HepG2 (cell line): Measurements from ENCODE around the gene ANXA11. TPM values are rescaled to one million over a fixed set of nuclear protein-coding genes. Genes with fewer than 3 reads are reported as not detected.

Source experiments
- ATAC-seq: fragments of 200-7000 bp; cut with Tn5 transposase; 3 replicates; pipeline ENCODE4 v1.9.1; 2020; ENCODE audit warnings: mild to moderate bottlenecking, moderate library complexity
- BruUV-seq: library from RNA; stranded (reverse); fragments of 400-500 nt; replicated peaks from 2 replicates; lab custom pipeline; 2021; lab: Mats Ljungman, UMichigan
- CTCF ChIA-PET: fragments of 300-600 bp; formaldehyde crosslinking; extraction: SDS; loops from one replicate; lab custom pipeline; 2021; ENCODE audit warnings: low total read pairs, inconsistent platforms, low intra/inter-chr PET ratio; lab: Yijun Ruan, JAX
- POLR2A ChIA-PET: fragments of 350-600 bp; sonication (Branson Sonifier 250); formaldehyde crosslinking; loops from one replicate; lab custom pipeline; 2020; ENCODE audit warnings: antibody characterized with exemption, inconsistent platforms; lab: Yijun Ruan, JAX
- DNase-seq: peaks from one replicate; pipeline ENCODE4 v3.0.0-alpha.2; 2015; ENCODE audit warnings: low spot score
- FAIRE-seq: peaks from 3 replicates; lab custom pipeline; 2011; peaks lifted over from hg19 to GRCh38; lab: Jason Lieb, UNC
- H2AFZ ChIP-seq: one replicate; pipeline ENCODE4 v1.6.1; 2011; ENCODE audit warnings: low read length, inconsistent platforms
- H3K27ac ChIP-seq: fragments of 300-600 bp; 3 replicates; pipeline ENCODE4 v1.8.0; 2011; ENCODE audit warnings: mixed run types, mild to moderate bottlenecking, mixed read lengths, low read length, inconsistent platforms; ENCODE audit not compliant: insufficient read depth; ENCODE audit errors: extremely low read length
- H3K27me3 ChIP-seq, 2 experiments: fragments of 200-600 bp in 1 of 2; 2 replicates in 1 of 2; 3 replicates in 1 of 2; pipeline versions ENCODE4 v1.6.0 to v1.8.0; 2011; ENCODE audit warnings: low read length in 2 of 2, mild to moderate bottlenecking in 2 of 2, moderate library complexity in 2 of 2, inconsistent platforms in 1 of 2; ENCODE audit not compliant: insufficient read depth in 2 of 2, control insufficient read depth in 1 of 2
- H3K36me3 ChIP-seq, 2 experiments: fragments of 200-600 bp in 1 of 2; replicated peaks in 1 of 2; 2 replicates in 1 of 2; 3 replicates in 1 of 2; pipeline versions ENCODE4 v1.5.1 to v1.8.0; 2011; ENCODE audit warnings: low read length in 2 of 2, inconsistent platforms in 1 of 2; ENCODE audit not compliant: insufficient read depth in 2 of 2, control insufficient read depth in 1 of 2
- H3K4me1 ChIP-seq: 2 replicates; pipeline ENCODE4 v1.5.1; 2012; ENCODE audit warnings: low read length, inconsistent platforms; ENCODE audit not compliant: insufficient read depth
- H3K4me2 ChIP-seq: 2 replicates; pipeline ENCODE4 v1.6.0; 2011; ENCODE audit warnings: low read depth, low read length, inconsistent platforms
- H3K4me3 ChIP-seq, 3 experiments: fragments of 200-600 bp in 1 of 3; sonication (generic), shearing (Covaris generic) in 1 of 3; replicated peaks in 1 of 3; 2 replicates each; pipeline ENCODE4 v1.5.1; 2011 to 2016; ENCODE audit warnings: low read length in 3 of 3, inconsistent platforms in 2 of 3, low read depth in 2 of 3, mild to moderate bottlenecking in 2 of 3, control low read depth in 1 of 3, mixed read lengths in 1 of 3; ENCODE audit not compliant: insufficient read depth in 1 of 3
- H3K79me2 ChIP-seq: one replicate; pipeline ENCODE4 v1.6.1; 2011; ENCODE audit warnings: low read length, inconsistent platforms; ENCODE audit not compliant: insufficient read depth
- H3K9ac ChIP-seq: 2 replicates; pipeline ENCODE4 v1.6.0; 2011; ENCODE audit warnings: mild to moderate bottlenecking, low read depth, low read length, inconsistent platforms; ENCODE audit not compliant: insufficient read depth
- H3K9me3 ChIP-seq: 2 replicates; pipeline ENCODE4 v1.5.1; 2012; ENCODE audit warnings: mild to moderate bottlenecking, low read length
- H4K20me1 ChIP-seq: 2 replicates; pipeline ENCODE4 v1.6.0; 2011; ENCODE audit warnings: inconsistent platforms, mild to moderate bottlenecking, low read length, moderate library complexity; ENCODE audit not compliant: insufficient read depth
- EZH2 ChIP-seq: conservative IDR thresholded peaks from 2 replicates; pipeline ENCODE4 v1.6.1; 2012; ENCODE audit warnings: mild to moderate bottlenecking, low read depth, low read length, moderate library complexity
- GPN1 ChIP-seq: sonication (generic); formaldehyde crosslinking; IDR thresholded peaks from 2 replicates; pipeline ENCODE4 v1.5.1; 2020; ENCODE audit warnings: missing genetic modification reagents, borderline replicate concordance
- HNRNPLL ChIP-seq: fragments of 200-400 bp; formaldehyde crosslinking; IDR thresholded peaks from 2 replicates; pipeline ENCODE4 v1.6.1; 2017; ENCODE audit warnings: mild to moderate bottlenecking, low read depth, low read length; ENCODE audit not compliant: poor library complexity, severe bottlenecking
- HOXA3 ChIP-seq: sonication (generic); formaldehyde crosslinking; IDR thresholded peaks from 2 replicates; pipeline ENCODE4 v1.5.0; 2020; ENCODE audit warnings: missing genetic modification reagents
- MEIS2 ChIP-seq: sonication (generic); formaldehyde crosslinking; IDR thresholded peaks from 2 replicates; pipeline ENCODE4 v1.9.0; 2021; ENCODE audit warnings: mild to moderate bottlenecking, missing genetic modification reagents
- NCOR1 ChIP-seq: fragments of 200-600 bp; sonication (generic); IDR thresholded peaks from 2 replicates; pipeline ENCODE4 v1.7.0; 2017; ENCODE audit warnings: antibody characterized with exemption, low read length, borderline replicate concordance
- NONO ChIP-seq, 2 experiments: fragments of 450-650 bp in 1 of 2; sonication (generic) in 1 of 2; formaldehyde crosslinking in 1 of 2; IDR thresholded peaks in 1 of 2; conservative IDR thresholded peaks in 1 of 2; 2 replicates each; pipeline versions ENCODE4 v1.6.1 to v1.8.0; 2017 to 2022; ENCODE audit warnings: mild to moderate bottlenecking in 1 of 2, missing genetic modification reagents in 1 of 2, moderate library complexity in 1 of 2
- ZBTB20 ChIP-seq: sonication (generic); formaldehyde crosslinking; IDR thresholded peaks from 2 replicates; pipeline ENCODE4 v1.8.1; 2023; ENCODE audit warnings: missing genetic modification reagents, low read depth, mild to moderate bottlenecking, borderline replicate concordance
- ZFP62 ChIP-seq: sonication (generic); formaldehyde crosslinking; IDR thresholded peaks from 2 replicates; pipeline ENCODE4 v1.4.0; 2020; ENCODE audit warnings: missing genetic modification reagents
- ZMYM3 ChIP-seq: sonication (generic); formaldehyde crosslinking; IDR thresholded peaks from 2 replicates; pipeline ENCODE4 v1.5.1; 2020; ENCODE audit warnings: mild to moderate bottlenecking, missing genetic modification reagents
- ZNF768 ChIP-seq: sonication (generic); formaldehyde crosslinking; IDR thresholded peaks from 2 replicates; pipeline ENCODE4 v1.4.0; 2020; ENCODE audit warnings: missing genetic modification reagents
- WGBS: methylation state at CpG from one replicate; pipeline ENCODE4 v1.1.6; 2017; ENCODE audit warnings: low lambda C conversion rate; 5-methylcytosine and 5-hydroxymethylcytosine counted together
- in situ Hi-C: cut with HindIII; loops from 2 replicates; pipeline ENCODE4 v1.10.0; 2017; ENCODE audit warnings: low pct_unique_long_range_greater_than_20kb; ENCODE audit not compliant: extremely low pct_ligation_motif_present
- intact Hi-C: fragments of 100-400 bp; cut with micrococcal nuclease; formaldehyde crosslinking; loops from one replicate; pipeline ENCODE4 v1.10.0; 2022; ENCODE audit not compliant: unreplicated experiment
- polyA plus RNA-seq, 8 experiments: library from polyadenylated mRNA; depleted of rRNA in 3 of 8; stranded (reverse) in 7 of 8; unstranded in 1 of 8; fragments of >200 nt; fragmentation: Illumina TruSeq in 4 of 8; extraction: Trizol in 4 of 8; gene quantifications; 2 replicates each; pipeline versions ENCODE4 v1.2.1 to v1.2.3, GENCODE V29; 2011 to 2016; ENCODE audit warnings: low read depth in 4 of 8, missing spikeins in 1 of 8, mixed read lengths in 1 of 8; ENCODE audit not compliant: insufficient read depth in 1 of 8
- total RNA-seq, 5 experiments: library from RNA; depleted of rRNA; stranded (reverse); fragments of >200 nt; fragmentation: Illumina TruSeq; extraction: Trizol; gene quantifications; 2 replicates each; pipeline ENCODE4 v1.2.3, GENCODE V29; 2016; ENCODE audit warnings: low read depth in 1 of 5
- TF ChIP-seq, protein P1 (sequence below): sonication (generic); formaldehyde crosslinking; IDR thresholded peaks from 2 replicates; pipeline ENCODE4 v1.4.0; 2020; ENCODE audit warnings: missing genetic modification reagents
- TF ChIP-seq, protein P2 (sequence below): sonication (generic); formaldehyde crosslinking; IDR thresholded peaks from 2 replicates; pipeline ENCODE4 v1.4.0; 2020; ENCODE audit warnings: low read depth, mild to moderate bottlenecking, missing genetic modification reagents
- TF ChIP-seq, protein P3 (sequence below): sonication (generic); formaldehyde crosslinking; IDR thresholded peaks from 2 replicates; pipeline ENCODE4 v1.4.0; 2020; ENCODE audit warnings: mild to moderate bottlenecking, missing genetic modification reagents
- TF ChIP-seq, protein P4 (sequence below): sonication (generic); formaldehyde crosslinking; IDR thresholded peaks from 2 replicates; pipeline ENCODE4 v1.8.1; 2023; ENCODE audit warnings: mild to moderate bottlenecking, missing genetic modification reagents

ANXA11 gene
- total and polyA plus RNA-seq, 2 of the 13 experiments (the other 11 are each of a cell fraction or from before 2014, with no cell fraction given): 30.6 to 51.5 TPM

DNA sequence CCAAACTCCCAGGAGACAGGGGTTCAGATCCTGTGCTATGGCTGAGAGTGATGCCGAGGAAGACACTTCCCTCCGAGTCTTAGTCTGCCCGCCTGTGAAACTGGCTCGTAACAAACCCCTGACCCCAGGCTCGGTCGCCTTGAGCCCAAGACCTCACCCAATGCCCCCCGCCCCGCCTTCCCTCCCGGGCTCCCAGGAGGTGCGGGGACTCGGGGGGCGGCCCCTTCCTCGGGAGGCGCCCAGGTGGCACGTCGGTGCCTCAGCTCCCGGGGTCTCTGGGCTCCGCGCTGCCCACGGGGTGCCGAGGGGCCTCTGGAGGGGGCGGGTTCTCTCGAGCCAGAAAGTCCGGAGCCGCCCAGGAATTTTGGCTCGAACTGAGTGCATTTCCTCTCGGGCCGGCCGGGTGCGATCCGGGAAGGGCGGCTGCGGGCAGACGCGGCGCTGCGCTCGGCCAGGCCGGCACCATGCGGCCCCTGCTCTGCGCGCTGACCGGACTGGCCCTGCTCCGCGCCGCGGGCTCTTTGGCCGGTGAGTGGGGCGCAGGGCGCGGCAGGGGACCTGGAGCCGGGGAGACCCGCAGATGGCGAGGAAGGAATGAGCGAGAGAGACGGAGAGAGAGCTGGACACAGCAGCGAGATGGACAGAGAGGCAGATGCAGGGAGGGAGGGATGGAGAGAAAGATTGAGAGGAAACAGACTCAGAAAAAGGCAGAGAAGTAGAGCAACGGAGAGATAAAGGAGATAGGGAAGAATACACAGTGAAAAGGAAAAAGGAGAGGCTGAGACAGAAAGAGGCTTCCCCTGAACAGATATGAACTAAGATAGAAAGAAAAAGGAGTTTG, 72.8 kb downstream of the ANXA11 start, which contains the start of gene PLAC9:
Gene PLAC9, plus strand, starts transcription at position 432 of the 841 bp plus-strand sequence. Its CDS starts 33 bp downstream, at position 465.
- ATAC-seq: peak; percentile 88
- Histone ChIP-seq H2AFZ (no peak within 1 kb of the TSS), H3K4me2 (peak within 1 kb of the TSS; percentile 57), H3K9me3 (no peaks in the 10 kb centered on the region), H3K9ac (no peak within 1 kb of the TSS), H3K27me3 (peaks cover 9 to 30% of the 10 kb centered on the region in 2 experiments), H3K4me1 (0 out of 2 replicates have a peak, but pooled peaks cover 5% of the 10 kb centered on the region), H3K27ac (no peak within 1 kb of the TSS), H3K4me3 (peak within 1 kb of the TSS; percentile 7 to 62 (median 12); a peak in 4 of 6 replicates), H3K79me2 (no peaks in the 10 kb centered on the region), H4K20me1 (no peaks in the 10 kb centered on the region), H3K36me3 (no peaks in the 10 kb centered on the region)
- FAIRE-seq: no peak
- intact Hi-C loops (no loop called here), in situ Hi-C loops (no loop called here)
- 7% methylated on average over 26 of the region's 58 CpGs for WGBS
- POLR2A ChIA-PET: no interaction called here
- DNase-seq: no peak
- BruUV-seq: no TSS peak
- TF ChIP-seq, protein P1, sequence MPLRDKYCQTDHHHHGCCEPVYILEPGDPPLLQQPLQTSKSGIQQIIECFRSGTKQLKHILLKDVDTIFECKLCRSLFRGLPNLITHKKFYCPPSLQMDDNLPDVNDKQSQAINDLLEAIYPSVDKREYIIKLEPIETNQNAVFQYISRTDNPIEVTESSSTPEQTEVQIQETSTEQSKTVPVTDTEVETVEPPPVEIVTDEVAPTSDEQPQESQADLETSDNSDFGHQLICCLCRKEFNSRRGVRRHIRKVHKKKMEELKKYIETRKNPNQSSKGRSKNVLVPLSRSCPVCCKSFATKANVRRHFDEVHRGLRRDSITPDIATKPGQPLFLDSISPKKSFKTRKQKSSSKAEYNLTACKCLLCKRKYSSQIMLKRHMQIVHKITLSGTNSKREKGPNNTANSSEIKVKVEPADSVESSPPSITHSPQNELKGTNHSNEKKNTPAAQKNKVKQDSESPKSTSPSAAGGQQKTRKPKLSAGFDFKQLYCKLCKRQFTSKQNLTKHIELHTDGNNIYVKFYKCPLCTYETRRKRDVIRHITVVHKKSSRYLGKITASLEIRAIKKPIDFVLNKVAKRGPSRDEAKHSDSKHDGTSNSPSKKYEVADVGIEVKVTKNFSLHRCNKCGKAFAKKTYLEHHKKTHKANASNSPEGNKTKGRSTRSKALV (CRISPR knock-in tag): peak; percentile 89; the same call in 1 of the 2 replicates
- no peak for TF ChIP-seq MEIS2
- no peak for TF ChIP-seq HOXA3 (CRISPR knock-in tag)
- no peak for TF ChIP-seq GPN1 (CRISPR knock-in tag)
- TF ChIP-seq EZH2: peak; percentile 86; the same call in 1 of the 2 replicates
- TF ChIP-seq, protein P2, sequence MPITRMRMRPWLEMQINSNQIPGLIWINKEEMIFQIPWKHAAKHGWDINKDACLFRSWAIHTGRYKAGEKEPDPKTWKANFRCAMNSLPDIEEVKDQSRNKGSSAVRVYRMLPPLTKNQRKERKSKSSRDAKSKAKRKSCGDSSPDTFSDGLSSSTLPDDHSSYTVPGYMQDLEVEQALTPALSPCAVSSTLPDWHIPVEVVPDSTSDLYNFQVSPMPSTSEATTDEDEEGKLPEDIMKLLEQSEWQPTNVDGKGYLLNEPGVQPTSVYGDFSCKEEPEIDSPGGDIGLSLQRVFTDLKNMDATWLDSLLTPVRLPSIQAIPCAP: no peak
- TF ChIP-seq ZBTB20 (CRISPR knock-in tag): no peak
- TF ChIP-seq ZNF768: peak; percentile 35; the same call in 1 of the 2 replicates
- TF ChIP-seq, protein P3, sequence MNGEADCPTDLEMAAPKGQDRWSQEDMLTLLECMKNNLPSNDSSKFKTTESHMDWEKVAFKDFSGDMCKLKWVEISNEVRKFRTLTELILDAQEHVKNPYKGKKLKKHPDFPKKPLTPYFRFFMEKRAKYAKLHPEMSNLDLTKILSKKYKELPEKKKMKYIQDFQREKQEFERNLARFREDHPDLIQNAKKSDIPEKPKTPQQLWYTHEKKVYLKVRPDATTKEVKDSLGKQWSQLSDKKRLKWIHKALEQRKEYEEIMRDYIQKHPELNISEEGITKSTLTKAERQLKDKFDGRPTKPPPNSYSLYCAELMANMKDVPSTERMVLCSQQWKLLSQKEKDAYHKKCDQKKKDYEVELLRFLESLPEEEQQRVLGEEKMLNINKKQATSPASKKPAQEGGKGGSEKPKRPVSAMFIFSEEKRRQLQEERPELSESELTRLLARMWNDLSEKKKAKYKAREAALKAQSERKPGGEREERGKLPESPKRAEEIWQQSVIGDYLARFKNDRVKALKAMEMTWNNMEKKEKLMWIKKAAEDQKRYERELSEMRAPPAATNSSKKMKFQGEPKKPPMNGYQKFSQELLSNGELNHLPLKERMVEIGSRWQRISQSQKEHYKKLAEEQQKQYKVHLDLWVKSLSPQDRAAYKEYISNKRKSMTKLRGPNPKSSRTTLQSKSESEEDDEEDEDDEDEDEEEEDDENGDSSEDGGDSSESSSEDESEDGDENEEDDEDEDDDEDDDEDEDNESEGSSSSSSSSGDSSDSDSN (CRISPR knock-in tag): peak; percentile 69; the same call in 1 of the 2 replicates
- no peak for TF ChIP-seq ZMYM3 (CRISPR knock-in tag)
- no peak for TF ChIP-seq ZFP62 (CRISPR knock-in tag)
- no peak for TF ChIP-seq NCOR1
- TF ChIP-seq, protein P4, sequence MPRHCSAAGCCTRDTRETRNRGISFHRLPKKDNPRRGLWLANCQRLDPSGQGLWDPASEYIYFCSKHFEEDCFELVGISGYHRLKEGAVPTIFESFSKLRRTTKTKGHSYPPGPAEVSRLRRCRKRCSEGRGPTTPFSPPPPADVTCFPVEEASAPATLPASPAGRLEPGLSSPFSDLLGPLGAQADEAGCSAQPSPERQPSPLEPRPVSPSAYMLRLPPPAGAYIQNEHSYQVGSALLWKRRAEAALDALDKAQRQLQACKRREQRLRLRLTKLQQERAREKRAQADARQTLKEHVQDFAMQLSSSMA (CRISPR knock-in tag): no peak
- no peak for TF ChIP-seq NONO (IDR thresholded peaks at IDR 0.05)
- no peak for TF ChIP-seq NONO (CRISPR knock-in tag; conservative IDR thresholded peaks at IDR 0.05)
- peak; percentile 21 for TF ChIP-seq HNRNPLL
- CTCF ChIA-PET: no interaction called here
